Parathyroid adenoma (tissue), 2 donors: ENCODE results near the gene POLR2F.

ENCODE experiments used
- H2AFZ ChIP-seq: fragments of 300-600 bp; sonication (generic); one replicate; pipeline ENCODE4 v1.7.0; 2017; ENCODE audit warnings: antibody characterized with exemption, mild to moderate bottlenecking
- H3K27ac ChIP-seq: fragments of 300-600 bp; sonication (generic); one replicate; pipeline ENCODE4 v1.7.0; 2017
- H3K27me3 ChIP-seq: fragments of 300-600 bp; sonication (generic); one replicate; pipeline ENCODE4 v1.7.0; 2017; ENCODE audit warnings: low read length; ENCODE audit not compliant: control insufficient read depth, insufficient read depth
- H3K36me3 ChIP-seq: fragments of 300-600 bp; sonication (generic); one replicate; pipeline ENCODE4 v1.7.0; 2017; ENCODE audit warnings: low read length; ENCODE audit not compliant: control insufficient read depth, insufficient read depth
- H3K4me1 ChIP-seq: fragments of 300-600 bp; sonication (generic); one replicate; pipeline ENCODE4 v1.7.0; 2017; ENCODE audit warnings: control low read depth
- H3K4me2 ChIP-seq: fragments of 300-600 bp; sonication (generic); one replicate; pipeline ENCODE4 v1.7.0; 2017; ENCODE audit warnings: low read length
- H3K4me3 ChIP-seq: fragments of 300-600 bp; sonication (generic); one replicate; pipeline ENCODE4 v1.7.0; 2017; ENCODE audit warnings: low read depth, low read length
- H3K79me2 ChIP-seq: fragments of 300-600 bp; sonication (generic); one replicate; pipeline ENCODE4 v1.7.0; 2017; ENCODE audit warnings: control low read depth
- H3K9ac ChIP-seq: fragments of 300-600 bp; sonication (generic); one replicate; pipeline ENCODE4 v1.7.0; 2017; ENCODE audit warnings: mild to moderate bottlenecking
- H3K9me3 ChIP-seq: fragments of 300-600 bp; sonication (generic); one replicate; pipeline ENCODE4 v1.7.0; 2017; ENCODE audit warnings: low read length; ENCODE audit not compliant: control insufficient read depth
- CTCF ChIP-seq: fragments of 300-600 bp; sonication (generic); IDR thresholded peaks from one replicate; pipeline ENCODE4 v1.7.0; 2017; ENCODE audit warnings: antibody characterized with exemption, mild to moderate bottlenecking
- donor health status: primary hyperparathyroidism.

The POLR2F gene

GRCh38 chr22:38017272-38017920 lies 63.9 kb downstream of the POLR2F start:
- H2AFZ ChIP-seq: peak overlapping the region; percentile 78
- no peaks in the 10 kb centered on the region for H3K9me3 ChIP-seq
- H3K79me2 ChIP-seq: no peaks in the 10 kb centered on the region
- no peak overlapping the region for H3K9ac ChIP-seq
- H3K4me2 ChIP-seq: peak overlapping the region; percentile 19
- H3K27me3 ChIP-seq: no peaks in the 10 kb centered on the region
- H3K4me1 ChIP-seq: peaks cover 7% of the 10 kb centered on the region
- H3K36me3 ChIP-seq: no peaks in the 10 kb centered on the region
- peak overlapping the region; percentile 36 for H3K27ac ChIP-seq
- TF ChIP-seq CTCF: no peak
- H3K4me3 ChIP-seq: no peak overlapping the region

DNA sequence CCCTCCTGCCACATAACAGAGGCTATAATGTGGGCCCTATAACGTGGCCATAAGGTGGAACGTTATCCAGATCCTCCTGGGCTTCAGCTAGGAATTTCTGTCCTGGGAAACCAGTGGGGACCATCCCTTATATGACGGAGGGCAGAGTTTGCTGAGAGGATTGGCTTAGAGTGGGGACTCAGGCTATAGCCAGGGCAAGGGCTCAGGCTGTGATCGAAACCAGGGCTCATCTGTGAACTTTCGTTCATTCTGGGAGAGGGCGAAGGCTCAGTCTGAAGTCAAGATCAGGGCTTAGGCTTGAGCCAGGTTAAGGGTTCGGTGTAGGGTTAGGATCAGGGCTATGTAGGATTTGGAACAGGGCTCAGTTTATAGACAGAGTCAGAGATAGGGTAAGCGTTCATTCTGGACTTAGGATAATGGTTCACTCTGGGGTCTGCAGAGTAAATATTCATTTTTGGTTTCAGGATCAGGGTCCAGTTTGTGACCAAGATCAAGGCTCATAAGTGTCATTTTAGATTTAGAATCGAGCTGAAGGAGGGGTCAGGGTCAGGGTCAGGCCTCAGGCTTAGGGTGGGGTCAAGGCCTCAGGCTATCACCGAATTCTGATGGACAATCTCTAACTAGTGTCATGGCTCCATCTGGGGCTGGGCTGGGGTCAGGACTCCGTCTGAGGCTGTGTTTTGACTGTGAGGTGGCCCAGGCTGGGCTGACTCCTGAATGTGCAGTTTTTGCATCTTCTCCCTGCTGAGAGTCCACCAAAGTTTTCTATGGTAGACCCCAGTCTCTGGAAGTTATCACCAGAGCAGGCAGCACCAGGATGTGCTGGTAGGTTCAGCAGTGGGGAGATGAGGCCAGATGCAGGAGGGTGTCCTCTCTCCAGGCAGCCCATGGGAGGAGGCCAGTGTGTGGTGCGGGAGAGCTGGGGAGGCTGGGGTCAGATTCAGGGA lies 64.7 kb downstream of the POLR2F start:
- H3K4me3 ChIP-seq: no peak overlapping the region
- H3K9ac ChIP-seq: no peak overlapping the region
- H3K36me3 ChIP-seq: no peaks in the 10 kb centered on the region
- no peak for TF ChIP-seq CTCF
- no peak overlapping the region for H3K27ac ChIP-seq
- H3K79me2 ChIP-seq: no peaks in the 10 kb centered on the region
- H3K4me2 ChIP-seq: no peak overlapping the region
- peaks cover 7% of the 10 kb centered on the region for H3K4me1 ChIP-seq
- H3K27me3 ChIP-seq: no peaks in the 10 kb centered on the region
- no peak overlapping the region for H2AFZ ChIP-seq
- no peaks in the 10 kb centered on the region for H3K9me3 ChIP-seq
